Stimulated activated CD8-positive, alpha-beta memory T cell treated with anti-CD3 and anti-CD28 coated beads, Interleukin-2, amount 100 ng/mL, for 48 hours (primary cell): ENCODE results near the gene HBG2.
"Not testable (repeated sequence)": the region's sequence is repeated elsewhere in the genome, so short reads cannot be mapped to it uniquely, and the experiment has no call there.

Experiments
- DNase-seq, 2 donors: peaks; one replicate each; pipeline ENCODE4 v3.0.0-alpha.2; 2020; ENCODE audit warnings: low read depth in 2 of 2

Gene HBG2

DNA sequence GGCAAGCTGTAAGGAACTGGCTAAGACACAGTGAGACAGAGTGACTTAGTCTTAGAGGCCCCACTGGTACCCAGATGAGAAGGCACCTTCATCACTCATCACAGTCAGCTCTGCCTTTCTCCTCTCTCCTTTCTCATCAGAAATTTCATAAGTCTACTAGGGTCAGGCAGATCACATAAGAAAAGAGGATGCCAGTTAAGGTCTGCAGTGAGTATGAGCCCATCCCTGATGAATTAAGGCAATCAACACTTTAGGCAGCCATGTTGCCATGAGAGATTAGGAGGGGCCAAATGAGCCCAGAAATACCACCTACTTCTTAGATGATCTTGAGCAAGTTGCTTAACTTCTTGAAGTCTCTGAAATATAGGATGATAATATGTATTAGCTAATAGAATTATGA, 27.0 kb upstream of the HBG2 start:
- DNase-seq: no peak

DNA sequence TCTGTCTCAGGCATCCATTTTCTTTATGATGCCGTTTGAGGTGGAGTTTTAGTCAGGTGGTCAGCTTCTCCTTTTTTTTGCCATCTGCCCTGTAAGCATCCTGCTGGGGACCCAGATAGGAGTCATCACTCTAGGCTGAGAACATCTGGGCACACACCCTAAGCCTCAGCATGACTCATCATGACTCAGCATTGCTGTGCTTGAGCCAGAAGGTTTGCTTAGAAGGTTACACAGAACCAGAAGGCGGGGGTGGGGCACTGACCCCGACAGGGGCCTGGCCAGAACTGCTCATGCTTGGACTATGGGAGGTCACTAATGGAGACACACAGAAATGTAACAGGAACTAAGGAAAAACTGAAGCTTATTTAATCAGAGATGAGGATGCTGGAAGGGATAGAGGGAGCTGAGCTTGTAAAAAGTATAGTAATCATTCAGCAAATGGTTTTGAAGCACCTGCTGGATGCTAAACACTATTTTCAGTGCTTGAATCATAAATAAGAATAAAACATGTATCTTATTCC, 26.1 kb upstream of the HBG2 start:
- peak in 1 of 2 donors; percentile 3 for DNase-seq

DNA sequence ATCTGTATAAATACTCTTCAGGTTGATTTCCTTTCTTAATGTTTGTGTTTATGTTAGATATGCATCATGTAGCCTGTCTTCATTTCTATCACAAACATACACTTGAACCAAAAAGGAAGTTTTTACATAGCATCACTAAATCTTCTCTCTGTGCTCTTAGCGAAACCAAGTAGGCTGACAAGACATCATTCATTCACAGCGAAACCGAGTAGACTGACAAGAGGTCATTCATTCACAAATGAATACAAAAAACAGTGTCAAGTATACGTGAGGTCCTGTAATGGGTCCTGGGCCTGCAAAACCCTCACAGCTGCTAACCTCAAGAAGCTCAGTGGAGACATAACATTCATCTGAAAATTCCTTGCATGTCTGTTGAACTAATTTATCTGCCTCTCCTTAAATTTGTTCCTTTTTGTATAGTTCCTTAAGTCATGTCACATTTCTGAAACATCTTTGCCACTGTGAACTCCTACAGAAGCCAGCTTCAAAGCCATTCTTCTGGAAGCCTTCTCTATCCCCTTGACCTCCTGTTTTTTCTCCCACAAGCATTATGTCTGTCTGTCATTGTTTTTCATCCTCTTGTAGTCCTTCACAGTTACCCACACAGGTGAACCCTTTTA, 25.0 kb upstream of the HBG2 start:
- no peak for DNase-seq

DNA sequence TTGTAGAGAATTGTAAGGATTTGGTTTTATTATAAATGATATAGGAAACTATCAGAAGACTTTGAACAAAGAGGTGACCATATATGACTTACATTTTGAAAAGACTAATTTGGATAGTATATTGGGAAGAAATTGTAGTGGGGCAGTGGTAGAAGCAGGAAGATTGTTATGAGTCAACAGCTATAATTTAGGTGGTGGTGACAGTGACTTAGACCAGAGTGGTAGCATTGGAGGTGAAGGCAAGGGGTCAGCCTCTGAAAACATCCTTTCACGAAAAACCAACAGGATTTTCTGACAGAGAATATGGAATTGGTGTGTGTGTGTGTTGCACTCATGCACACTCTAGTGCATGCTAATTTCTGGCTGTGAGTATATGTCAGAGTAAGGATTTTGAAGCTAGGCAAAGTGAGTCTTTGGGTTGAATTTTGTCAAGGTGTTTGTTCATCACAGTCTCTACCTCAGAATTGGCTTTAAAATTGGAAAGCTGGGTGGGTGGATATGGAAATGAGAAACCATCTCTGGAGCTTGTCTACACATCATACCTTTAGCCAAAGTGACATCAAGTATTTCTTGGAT, 23.3 kb upstream of the HBG2 start:
- DNase-seq: no peak

DNA sequence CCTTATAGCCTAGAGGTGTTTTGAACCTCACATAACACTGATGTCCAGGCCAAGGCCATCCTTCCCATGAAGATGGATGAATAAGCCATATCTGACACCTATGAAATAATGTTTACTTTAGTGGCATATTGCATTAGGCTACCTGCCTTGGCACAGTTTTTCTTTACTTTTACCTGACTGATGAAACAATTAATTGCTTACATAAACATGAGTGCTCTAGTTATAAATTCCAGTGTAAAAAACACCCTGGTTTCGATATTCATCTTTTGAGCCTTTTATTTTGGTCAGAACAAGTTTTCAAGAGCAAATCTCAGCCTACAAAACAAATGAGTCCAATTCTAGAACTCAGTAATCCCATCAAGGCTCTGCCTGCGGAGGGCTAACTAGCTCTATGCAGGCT, 22.1 kb upstream of the HBG2 start:
- no peak for DNase-seq

DNA sequence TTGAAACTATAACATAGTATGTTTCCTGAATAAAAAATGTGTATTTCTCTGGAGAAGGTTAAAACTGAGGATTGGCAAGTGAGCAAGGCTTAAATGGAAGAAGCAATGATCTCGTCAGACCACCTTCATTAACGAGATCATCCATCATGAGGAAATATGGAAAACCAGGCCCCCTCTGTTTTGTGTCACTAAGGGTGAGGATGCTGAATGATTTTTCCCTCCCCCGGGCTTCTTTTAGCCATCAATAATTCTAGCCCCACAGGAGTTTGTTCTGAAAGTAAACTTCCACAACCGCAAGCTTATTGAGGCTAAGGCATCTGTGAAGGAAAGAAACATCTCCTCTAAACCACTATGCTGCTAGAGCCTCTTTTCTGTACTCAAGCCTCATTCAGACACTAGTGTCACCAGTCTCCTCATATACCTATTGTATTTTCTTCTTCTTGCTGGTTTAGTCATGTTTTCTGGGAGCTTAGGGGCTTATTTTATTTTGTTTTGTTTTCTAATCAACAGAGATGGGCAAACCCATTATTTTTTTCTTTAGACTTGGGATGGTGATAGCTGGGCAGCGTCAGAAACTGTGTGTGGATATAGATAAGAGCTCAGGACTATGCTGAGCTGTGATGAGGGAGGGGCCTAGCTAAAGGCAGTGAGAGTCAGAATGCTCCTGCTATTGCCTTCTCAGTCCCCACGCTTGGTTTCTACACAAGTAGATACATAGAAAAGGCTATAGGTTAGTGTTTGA, 21.0 kb upstream of the HBG2 start:
- no peak for DNase-seq

DNA sequence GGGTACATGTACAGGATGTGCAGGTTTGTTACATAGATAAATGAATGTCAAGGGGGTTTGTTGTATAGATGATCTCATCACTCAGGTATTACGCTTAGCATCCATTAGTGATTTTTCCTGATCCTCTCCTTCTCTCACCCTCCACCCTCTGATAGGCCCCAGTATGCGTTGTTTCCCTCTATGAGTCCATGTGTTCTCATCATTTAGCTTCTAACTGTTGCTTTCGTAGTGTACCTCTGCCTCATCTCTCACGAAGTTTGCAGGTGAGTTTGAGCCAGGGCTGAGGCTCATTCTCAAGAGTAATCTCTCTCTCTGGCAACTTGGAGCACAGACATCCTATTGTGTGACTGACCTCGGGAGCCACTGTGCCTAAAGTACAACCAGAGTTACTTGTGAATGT, 19.8 kb upstream of the HBG2 start:
- no peak for DNase-seq

DNA sequence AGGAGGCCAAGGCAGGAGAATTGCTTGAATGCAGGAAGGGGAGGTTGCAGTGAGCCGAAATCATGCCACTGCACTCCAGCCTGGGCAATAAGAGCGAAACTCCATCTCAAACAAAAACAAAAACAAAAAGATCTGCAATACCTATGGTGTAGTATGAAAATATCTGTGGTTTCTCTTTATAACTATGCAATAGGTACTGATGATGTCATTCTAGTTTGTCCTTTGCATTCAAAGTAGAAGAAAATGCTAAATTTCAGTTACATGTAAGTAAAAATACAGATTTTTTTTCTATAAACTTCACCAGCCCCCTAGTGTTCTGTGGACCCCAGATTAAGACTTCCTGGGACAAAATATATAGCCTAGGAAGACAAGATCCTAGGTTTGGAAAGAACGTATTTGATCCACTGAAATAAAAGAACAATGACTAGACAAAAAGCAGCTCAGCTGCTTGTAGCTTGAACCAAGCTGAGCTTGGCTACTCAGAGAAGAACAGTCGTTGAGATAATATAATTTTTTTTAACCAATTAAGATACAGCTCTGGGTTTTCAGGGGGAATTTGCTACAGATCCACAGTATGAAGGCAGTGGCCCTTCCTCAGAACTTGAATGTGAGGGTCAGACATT, 17.9 kb upstream of the HBG2 start:
- no peak for DNase-seq

DNA sequence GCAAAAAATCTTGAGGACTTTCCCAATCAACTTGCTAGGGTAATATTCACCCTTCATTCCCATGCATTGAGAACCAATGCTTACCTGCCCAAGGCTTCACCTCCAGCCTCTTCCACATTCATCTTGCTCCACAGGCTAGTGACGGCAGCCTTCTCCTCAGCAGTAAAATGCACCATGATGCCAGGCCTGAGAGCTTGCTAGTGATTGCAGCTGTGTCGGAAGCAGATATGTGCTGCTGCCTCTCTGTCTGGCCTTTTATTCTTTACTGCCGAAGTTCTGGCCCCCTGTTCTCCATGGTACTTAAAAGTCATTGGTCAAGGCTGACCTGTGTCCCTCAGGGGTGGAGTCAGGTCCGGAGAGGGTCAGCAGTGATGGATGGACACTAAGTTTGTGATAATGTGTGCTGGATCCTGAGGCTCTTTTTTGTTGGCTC, 15.2 kb upstream of the HBG2 start, which contains the start of gene HBE1:
Gene HBE1 (minus strand): TSS at position 231 of the 433 bp plus-strand sequence. CDS start 55 bp downstream, at position 176.
- DNase-seq: no peak

DNA sequence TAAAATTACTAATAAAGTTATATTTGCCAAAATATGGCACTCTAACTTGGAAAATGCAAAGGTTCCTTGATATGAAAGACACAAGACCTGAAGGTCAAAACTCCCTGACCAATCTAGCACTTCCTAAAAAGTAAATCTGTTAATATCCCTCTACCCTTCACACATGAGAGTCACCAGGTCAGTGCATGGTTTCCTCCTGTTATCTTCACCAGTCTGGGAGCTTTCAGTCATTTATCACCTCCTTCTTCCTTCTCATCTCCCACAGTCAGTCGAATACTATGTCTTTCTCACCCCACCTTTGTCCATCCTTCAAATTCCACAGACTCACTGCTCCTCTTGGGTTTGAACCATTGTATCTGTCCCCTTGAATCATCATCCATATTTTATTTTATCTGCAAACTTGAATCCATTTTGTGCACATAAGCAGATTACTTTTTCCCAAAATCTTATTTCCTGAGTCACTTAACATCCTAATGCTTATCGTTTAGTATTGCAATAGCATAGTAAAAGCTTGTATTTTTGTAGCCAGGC, 12.5 kb upstream of the HBG2 start:
- no peak for DNase-seq

DNA sequence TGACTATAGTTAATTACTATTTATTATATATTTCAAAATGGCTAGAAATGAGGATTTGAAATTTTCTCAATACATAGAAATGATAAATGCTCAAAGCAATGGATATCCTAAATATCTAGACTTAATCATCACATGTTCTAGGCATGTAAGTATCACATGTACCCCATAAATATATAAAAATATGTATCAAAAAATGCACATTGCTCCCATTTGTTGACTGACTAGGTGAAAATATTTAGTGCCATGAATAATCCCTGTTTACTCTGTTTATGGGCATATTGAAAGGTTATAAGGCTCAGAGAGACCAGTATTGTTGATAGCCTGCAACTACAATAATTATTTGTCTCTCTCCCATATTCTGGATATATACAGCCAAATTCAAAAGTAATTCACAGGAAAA, 12.0 kb upstream of the HBG2 start:
- no peak for DNase-seq

DNA sequence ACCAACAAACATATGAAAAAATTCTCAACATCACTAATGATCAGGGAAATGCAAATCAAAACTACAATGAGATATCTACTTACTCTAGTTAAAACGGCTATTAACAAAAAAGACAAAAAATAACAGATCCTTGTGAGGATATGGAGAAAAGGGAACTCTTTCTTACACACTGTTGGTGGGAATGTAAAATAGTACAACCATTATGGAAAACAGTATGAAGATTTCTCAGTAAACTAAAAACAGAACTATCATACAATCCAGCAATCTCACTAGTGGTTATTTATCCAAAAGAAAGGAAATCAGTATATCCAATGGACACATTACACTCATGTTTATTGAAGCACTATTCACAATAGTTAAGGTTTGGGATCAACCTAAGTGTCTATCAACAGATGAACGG, 11.3 kb upstream of the HBG2 start:
- no peak for DNase-seq

DNA sequence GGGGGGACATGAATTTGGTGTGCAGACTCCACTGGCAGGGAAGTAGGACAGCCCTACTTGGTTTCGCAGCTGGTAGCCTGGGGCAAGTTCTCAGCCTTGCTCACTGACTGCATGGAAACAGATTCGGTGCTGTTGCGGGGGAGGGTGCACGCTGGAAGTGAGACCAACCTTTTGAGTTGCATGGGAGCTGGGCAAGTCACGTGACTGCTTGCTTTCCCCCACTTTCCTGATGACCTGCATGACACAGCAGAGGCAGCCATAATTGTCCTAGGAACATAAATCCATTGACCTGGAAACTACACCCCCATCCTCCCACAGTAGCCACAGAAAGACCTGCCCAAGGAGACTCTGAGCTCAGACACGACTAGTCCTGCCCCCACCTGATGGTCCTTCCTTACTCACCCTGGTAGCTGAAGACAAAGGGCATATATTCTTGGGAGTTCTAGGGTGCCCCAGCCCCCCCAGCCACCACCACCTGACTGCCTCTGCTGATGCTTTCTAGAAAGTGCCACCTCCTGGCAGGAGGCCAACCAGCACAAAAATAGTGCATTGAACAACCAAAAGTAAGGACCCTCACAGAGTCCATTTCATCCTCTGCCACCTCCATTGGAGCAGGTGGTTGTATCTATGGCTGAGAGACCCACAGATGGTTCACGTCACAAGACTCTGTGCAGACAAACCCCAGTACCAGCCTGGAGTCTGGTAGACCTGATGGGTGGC, 4.1 kb upstream of the HBG2 start:
- no peak for DNase-seq

DNA sequence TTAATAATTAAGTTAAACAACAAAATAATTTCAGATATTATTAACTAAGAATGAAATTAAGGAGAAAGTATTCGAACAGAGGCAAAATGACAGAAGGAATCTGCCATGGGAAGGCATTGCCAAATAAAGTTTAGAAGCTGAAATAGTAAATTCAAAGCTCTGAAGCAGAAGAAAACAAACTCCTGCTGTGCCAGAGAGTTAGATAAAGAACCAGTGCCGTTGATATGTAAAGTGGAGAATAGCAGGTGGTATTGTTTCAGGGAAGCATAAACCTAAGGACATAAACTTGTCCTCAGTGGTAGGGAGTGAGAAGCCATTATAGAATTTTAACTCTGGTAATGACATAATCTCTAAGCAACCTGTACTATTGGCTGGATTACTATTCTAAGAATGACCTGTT, 2.7 kb upstream of the HBG2 start:
- no peak for DNase-seq

DNA sequence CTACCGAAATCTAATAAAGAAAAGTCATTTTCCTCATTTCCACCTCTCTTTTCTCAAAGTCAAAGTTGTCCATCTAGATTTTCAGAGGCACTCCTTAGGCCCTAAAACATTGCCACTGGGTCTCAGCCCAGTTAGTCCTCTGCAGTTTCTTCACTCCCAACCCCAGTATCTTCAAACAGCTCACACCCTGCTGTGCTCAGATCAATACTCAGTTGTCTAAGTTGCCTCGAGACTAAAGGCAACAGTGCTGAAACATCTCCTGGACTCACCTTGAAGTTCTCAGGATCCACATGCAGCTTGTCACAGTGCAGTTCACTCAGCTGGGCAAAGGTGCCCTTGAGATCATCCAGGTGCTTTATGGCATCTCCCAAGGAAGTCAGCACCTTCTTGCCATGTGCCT, 558 bp downstream of the HBG2 start:
- DNase-seq: not testable (repeated sequence)

DNA sequence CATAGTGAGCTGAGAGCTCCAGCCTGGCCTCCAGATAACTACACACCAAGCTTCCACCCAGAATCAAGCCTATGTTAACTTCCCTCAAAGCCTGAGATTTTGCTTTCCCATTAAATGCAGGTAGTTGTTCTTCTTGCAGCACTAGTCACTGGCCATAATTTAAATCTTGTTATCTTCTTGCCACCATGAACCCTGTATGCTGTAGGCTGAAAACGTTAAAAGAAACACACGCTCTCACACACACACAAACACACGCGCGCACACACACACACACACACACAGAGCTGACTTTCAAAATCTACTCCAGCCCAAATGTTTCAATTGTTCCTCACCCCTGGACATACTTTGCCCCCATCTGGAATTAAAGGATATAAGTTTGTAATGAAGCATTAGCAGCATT, 1.1 kb downstream of the HBG2 start:
- not testable (repeated sequence) for DNase-seq

DNA sequence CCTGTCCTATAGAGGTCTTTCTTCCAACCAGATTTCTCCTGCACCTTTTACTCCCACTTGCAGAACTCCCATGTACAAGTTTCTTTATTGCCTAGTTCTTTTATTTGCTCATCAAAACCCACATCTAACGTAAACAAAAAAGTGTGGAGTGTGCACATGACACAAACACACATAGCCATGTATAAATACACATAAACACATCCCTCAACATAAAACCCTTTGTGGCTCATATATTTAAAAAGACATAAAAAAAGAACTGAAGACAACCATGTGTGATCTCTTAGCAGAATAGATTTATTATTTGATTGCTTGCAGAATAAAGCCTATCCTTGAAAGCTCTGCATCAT, 1.7 kb downstream of the HBG2 start:
- no peak for DNase-seq

DNA sequence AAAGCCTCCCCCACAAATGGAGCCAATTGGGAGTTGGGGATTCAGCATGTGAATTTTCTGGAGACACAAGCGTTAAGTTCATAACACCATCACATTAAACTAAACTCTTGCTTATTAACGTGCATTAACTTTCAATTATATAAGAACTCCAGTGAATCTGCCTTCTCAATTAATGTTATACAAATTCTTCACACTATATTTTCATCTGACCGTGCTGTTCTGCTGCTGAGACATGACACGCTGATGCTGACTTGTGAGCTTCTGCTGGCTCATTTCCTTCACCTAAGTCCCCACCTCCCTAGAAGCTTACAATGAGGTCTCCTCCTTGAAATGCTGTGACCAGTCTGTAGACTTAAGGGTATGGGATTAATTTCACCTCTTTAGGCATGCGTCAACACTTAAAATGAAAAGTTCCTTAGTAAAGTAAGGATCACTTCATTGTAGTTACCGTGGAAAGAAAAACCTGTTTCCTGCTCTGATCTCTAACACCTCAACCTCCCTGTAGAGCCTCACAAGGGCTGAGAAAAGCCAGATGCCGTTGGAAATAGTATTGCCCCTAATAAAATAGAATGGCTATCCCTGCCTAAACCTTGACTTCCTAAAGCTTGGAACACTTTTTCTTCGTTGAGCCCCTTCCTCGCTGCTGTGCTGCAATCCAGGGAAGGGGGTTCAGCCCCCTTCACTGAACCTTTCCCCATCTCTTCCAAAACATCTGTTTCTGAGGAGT, 2.2 kb downstream of the HBG2 start:
- DNase-seq: no peak

DNA sequence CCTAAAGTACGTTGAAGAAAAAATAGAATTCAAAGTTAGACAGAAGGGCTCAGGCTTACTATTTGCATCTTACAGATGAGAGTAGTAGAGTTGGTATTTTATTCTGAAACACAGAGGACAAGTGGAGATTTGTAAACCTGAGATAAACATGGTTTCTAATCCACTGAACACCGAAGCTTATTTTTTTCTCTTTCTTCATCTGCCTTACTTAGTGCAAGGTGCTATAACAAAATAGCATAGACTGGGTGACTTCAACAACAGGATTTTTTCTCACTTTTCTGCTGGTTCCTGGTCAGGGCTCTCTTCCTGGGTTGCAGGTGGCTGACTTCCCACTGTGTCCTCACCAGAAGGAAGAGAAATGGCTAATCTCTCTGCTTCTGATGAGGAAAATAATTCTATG, 2.8 kb downstream of the HBG2 start:
- no peak for DNase-seq

DNA sequence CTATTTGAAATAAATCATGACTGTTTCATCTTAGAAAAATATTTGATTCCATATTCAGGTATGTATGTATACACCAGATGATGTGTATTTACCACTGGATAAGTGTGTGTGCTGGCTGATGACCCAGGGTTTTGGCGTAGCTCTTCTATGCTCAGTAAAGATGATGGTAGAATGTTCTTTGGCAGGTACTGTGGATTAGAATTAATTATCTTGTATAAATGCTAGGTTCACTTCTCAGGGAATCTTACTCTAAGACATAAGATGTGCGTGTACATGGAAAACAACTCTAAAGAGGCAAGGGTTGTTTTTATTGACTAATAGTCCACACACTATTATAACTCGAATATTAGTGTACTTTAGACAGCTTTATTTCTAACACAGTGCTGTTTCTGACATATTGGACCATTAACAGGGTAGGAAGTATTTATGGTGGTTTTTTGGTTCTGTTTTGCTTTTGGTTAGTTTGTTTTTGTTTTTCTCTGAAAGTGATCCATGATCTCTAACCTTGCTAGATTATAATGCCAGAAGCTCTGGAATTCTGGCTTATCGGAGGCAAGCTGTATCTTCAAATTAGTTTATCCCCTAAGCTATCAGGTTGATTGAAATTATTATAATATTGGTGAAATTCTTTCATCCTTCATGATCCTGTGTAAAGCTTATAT, 3.9 kb downstream of the HBG2 start:
- DNase-seq: no peak
